ENCODE measurements around the gene GATM.
A peak's percentile ranks its signal among the peaks of the same experiment; 100 is the strongest.
"Not testable (repeated sequence)": the region's sequence is repeated elsewhere in the genome, so short reads cannot be mapped to it uniquely, and the experiment has no call there.

The GATM gene

GRCh38 chr15:45387380-45388007, 9.2 kb upstream of the GATM start:
- no peak for DNase-seq

- no peak for DNase-seq
Observed at GRCh38 chr15:45386974-45387373, 8.6 kb upstream of the GATM start.

- no peak for DNase-seq
Observed at GRCh38 chr15:45386420-45386819, 8.1 kb upstream of the GATM start.

GRCh38 chr15:45385590-45385989, 7.2 kb upstream of the GATM start:
- DNase-seq, result no peak

GRCh38 chr15:45384700-45385099, 6.4 kb upstream of the GATM start:
- DNase-seq, result no peak

- DNase-seq, result no peak
Observed at GRCh38 chr15:45378913-45379262, 544 bp upstream of the GATM start.

- DNase-seq, result peak; percentile 65
Observed at GRCh38 chr15:45377609-45378148, 665 bp downstream of the GATM start.

GRCh38 chr15:45376967-45377608, 1.3 kb downstream of the GATM start:
- DNase-seq, result no peak

GRCh38 chr15:45376300-45376928, 1.9 kb downstream of the GATM start:
- no peak for DNase-seq

GRCh38 chr15:45375836-45376235, 2.5 kb downstream of the GATM start:
- no peak for DNase-seq

- DNase-seq, result no peak
Observed at GRCh38 chr15:45373976-45374375, 4.4 kb downstream of the GATM start.

- no peak for DNase-seq
Observed at GRCh38 chr15:45372041-45372995, 6.0 kb downstream of the GATM start.

- no peak for DNase-seq
Observed at GRCh38 chr15:45371546-45371945, 6.8 kb downstream of the GATM start.

GRCh38 chr15:45370042-45370441, 8.3 kb downstream of the GATM start:
- DNase-seq, result not testable (repeated sequence)

GRCh38 chr15:45367222-45367621, 11.1 kb downstream of the GATM start:
- DNase-seq, result not testable (repeated sequence)

GRCh38 chr15:45364271-45364670, 14.1 kb downstream of the GATM start:
- DNase-seq, result no peak

GRCh38 chr15:45363801-45364200, 14.5 kb downstream of the GATM start:
- DNase-seq, result no peak

GRCh38 chr15:45363334-45363733, 15.0 kb downstream of the GATM start:
- DNase-seq, result no peak

- DNase-seq, result no peak
Observed at GRCh38 chr15:45362419-45362818, 15.9 kb downstream of the GATM start.

- no peak for DNase-seq
Observed at GRCh38 chr15:45361878-45362277, 16.5 kb downstream of the GATM start.

GRCh38 chr15:45355860-45356259, 22.5 kb downstream of the GATM start:
- no peak for DNase-seq

GRCh38 chr15:45354711-45355110, 23.6 kb downstream of the GATM start:
- no peak for DNase-seq

GRCh38 chr15:45351227-45351626, 27.1 kb downstream of the GATM start:
- DNase-seq, result no peak
